ENCODE measurements around the gene PLEKHB2.
"Not testable (repeated sequence)": the region's sequence is repeated elsewhere in the genome, so short reads cannot be mapped to it uniquely, and the experiment has no call there.

The PLEKHB2 gene

GRCh38 chr2:131156452-131157149 lies 51.5 kb downstream of the PLEKHB2 start:
- no peak for DNase-seq
- H3K27me3 ChIP-seq (ENCODE audit: insufficient read depth, low read depth, severe bottlenecking) = no peaks in the 10 kb centered on the region
- H3K9me3 ChIP-seq (ENCODE audit: severe bottlenecking) = no peaks in the 10 kb centered on the region
- H3K36me3 ChIP-seq = no peaks in the 10 kb centered on the region
- TF ChIP-seq CTCF (IDR thresholded peaks at IDR 0.05; ENCODE audit: low read depth, low read length) = peak; percentile 52
- H3K27ac ChIP-seq = no peak overlapping the region
- H3K4me3 ChIP-seq (ENCODE audit: low read depth, low read length) = no peak overlapping the region

GRCh38 chr2:131165562-131165961 lies 60.4 kb downstream of the PLEKHB2 start:
- H3K36me3 ChIP-seq; H3K27ac ChIP-seq; DNase-seq; H3K27me3 ChIP-seq (ENCODE audit: insufficient read depth, low read depth, severe bottlenecking); H3K9me3 ChIP-seq (ENCODE audit: severe bottlenecking); H3K4me3 ChIP-seq (ENCODE audit: low read depth, low read length): not testable (repeated sequence)

- H3K4me3 ChIP-seq (ENCODE audit: low read depth, low read length) = no peak overlapping the region
- H3K27ac ChIP-seq = no peak overlapping the region
- H3K9me3 ChIP-seq (ENCODE audit: severe bottlenecking) = no peaks in the 10 kb centered on the region
- no peaks in the 10 kb centered on the region for H3K27me3 ChIP-seq (ENCODE audit: insufficient read depth, low read depth, severe bottlenecking)
- no peak for DNase-seq
- H3K36me3 ChIP-seq = no peaks in the 10 kb centered on the region
- no peak for TF ChIP-seq CTCF (IDR thresholded peaks at IDR 0.05; ENCODE audit: low read depth, low read length)
These were observed 63.4 kb downstream of the PLEKHB2 start for GRCh38 chr2:131168538-131168937.

- H3K9me3 ChIP-seq (ENCODE audit: severe bottlenecking); H3K27me3 ChIP-seq (ENCODE audit: insufficient read depth, low read depth, severe bottlenecking); H3K4me3 ChIP-seq (ENCODE audit: low read depth, low read length); DNase-seq; H3K27ac ChIP-seq; H3K36me3 ChIP-seq: not testable (repeated sequence)
These were observed 72.9 kb downstream of the PLEKHB2 start for GRCh38 chr2:131178050-131178449.

- H3K4me3 ChIP-seq (ENCODE audit: low read depth, low read length); DNase-seq; H3K27ac ChIP-seq; H3K27me3 ChIP-seq (ENCODE audit: insufficient read depth, low read depth, severe bottlenecking); H3K36me3 ChIP-seq; H3K9me3 ChIP-seq (ENCODE audit: severe bottlenecking): not testable (repeated sequence)
These were observed 73.7 kb downstream of the PLEKHB2 start for GRCh38 chr2:131178721-131179418.

- H3K9me3 ChIP-seq (ENCODE audit: severe bottlenecking) = not testable (repeated sequence)
These were observed 76.3 kb downstream of the PLEKHB2 start for GRCh38 chr2:131181451-131181850.

GRCh38 chr2:131193421-131193820 lies 88.3 kb downstream of the PLEKHB2 start:
- not testable (repeated sequence) for H3K27ac ChIP-seq; H3K9me3 ChIP-seq (ENCODE audit: severe bottlenecking); H3K4me3 ChIP-seq (ENCODE audit: low read depth, low read length); H3K27me3 ChIP-seq (ENCODE audit: insufficient read depth, low read depth, severe bottlenecking); H3K36me3 ChIP-seq; DNase-seq

More at GRCh38 chr2:131181451-131181850, 76.3 kb downstream of the PLEKHB2 start:
- not testable (repeated sequence) for H3K27ac ChIP-seq; DNase-seq; H3K27me3 ChIP-seq (ENCODE audit: insufficient read depth, low read depth, severe bottlenecking); H3K4me3 ChIP-seq (ENCODE audit: low read depth, low read length); H3K36me3 ChIP-seq

GRCh38 chr2:131196186-131196585 lies 91.0 kb downstream of the PLEKHB2 start:
- H3K27ac ChIP-seq; H3K36me3 ChIP-seq; H3K9me3 ChIP-seq (ENCODE audit: severe bottlenecking); H3K4me3 ChIP-seq (ENCODE audit: low read depth, low read length); DNase-seq; H3K27me3 ChIP-seq (ENCODE audit: insufficient read depth, low read depth, severe bottlenecking): not testable (repeated sequence)

Measured in WERI-Rb-1 (cell line).